Hematopoietic multipotent progenitor cell treated with erythropoietin and hydrocortisone succinate and interleukin-3 and kit ligand, for 15 days (in vitro differentiated cells): ENCODE measurements around the gene PHKA2.

Experiments used
- DNase-seq: peaks from one replicate; pipeline ENCODE4 v3.0.0-alpha.2; 2015; ENCODE audit warnings: low spot score

The PHKA2 gene

DNA sequence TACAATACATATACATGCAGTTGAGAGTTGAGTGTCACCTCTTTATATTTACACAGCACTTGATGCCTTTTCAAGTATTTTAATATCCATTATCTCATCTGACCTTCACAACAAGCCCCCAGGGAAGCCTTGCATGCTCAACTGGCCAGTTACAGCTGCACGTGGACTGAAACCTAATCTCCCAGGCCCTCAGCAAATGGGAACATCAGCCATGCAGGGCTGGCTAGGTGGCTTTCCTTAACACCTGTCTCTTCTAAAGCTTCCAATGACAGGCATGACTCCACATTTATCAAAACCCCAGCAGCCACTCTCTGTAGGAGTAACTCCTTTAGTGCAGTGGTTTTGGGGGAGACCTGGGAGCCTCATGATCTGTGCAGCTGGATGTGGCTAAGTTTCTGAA is 56.4 kb downstream of the PHKA2 start:
- no peak for DNase-seq

DNA sequence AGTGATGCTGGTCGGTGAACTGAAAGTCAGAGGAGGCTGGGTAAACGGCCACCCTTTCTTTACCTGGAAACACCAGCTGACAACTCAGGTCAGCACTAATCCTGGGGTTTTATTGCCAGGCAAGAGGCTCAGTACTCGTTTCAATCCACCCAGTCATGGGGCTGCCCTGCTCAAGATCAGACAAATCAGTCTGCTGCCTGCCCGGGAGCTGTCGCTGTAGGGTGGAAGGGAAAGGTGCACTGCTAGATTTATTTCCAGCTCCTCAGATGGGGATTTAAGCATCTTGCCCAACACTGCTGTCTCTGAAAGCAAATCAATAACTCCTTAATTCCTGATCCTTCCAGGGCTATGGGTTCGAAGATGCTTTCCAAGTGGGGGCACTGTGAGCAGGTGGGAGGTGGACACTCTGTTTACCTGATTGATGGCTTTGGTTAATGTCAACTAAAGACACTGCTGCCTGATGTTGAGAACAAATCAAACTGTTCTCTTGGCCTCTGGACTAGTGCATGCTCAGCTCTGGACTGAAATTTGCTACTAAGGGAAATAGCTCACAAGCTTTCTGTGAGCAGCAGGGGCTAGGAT is 59.3 kb downstream of the PHKA2 start:
- DNase-seq, result no peak

DNA sequence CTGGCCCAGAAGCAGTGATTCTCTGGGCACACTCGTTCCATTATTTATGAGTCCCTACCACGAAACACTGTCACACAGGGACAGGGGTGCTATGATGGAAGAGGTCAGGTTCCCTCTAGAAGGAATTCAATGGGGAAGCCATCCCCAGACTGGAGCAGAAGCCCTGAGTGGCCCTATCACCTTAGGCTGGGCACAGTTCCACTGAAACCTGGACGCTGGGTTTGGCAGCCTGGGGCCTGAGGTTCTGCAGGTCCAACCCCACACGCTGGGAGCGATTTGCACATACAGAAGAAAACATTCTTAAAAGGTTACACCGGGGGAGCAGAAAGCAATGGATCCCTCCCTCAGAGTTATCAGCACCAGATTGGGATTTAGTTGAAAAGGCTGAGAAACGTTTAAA is 63.3 kb downstream of the PHKA2 start:
- DNase-seq, result no peak

DNA sequence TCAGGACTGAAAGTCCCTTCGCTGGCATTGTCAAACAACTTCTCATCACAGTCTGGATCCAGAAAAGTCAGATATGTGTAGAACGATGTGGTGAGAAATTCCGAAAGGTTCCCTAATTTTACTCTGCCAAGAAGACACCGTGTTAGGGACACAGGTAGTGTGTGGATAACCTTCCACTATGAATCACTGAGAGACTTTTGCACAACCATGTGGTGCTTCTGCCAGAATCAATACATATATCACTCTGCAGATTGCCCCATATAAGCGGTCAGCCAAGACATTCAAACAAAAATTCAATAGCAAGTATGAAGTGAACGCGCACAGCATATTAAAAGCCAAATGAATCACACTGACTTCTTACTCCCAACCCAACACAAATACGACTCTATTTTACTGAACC is 63.8 kb downstream of the PHKA2 start:
- no peak for DNase-seq

DNA sequence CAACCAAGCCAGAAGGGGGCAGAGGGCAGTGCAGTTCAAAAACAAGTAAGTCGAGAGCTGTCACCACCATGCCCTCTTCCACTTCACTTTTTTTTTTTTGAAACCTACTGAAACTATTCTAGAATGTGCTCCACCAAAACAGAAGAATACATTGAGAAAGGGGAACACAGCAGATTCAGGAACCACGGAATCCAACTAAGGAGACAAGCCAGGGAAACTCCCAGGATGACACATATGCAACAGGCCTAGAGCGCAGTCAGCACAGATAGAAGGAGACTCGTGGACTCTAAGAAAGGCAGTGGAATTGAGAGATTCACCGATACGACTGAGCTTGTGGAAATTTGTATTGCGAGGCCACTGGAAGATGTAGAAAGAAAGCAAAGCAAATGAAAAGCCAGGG is 66.1 kb downstream of the PHKA2 start:
- no peak for DNase-seq

DNA sequence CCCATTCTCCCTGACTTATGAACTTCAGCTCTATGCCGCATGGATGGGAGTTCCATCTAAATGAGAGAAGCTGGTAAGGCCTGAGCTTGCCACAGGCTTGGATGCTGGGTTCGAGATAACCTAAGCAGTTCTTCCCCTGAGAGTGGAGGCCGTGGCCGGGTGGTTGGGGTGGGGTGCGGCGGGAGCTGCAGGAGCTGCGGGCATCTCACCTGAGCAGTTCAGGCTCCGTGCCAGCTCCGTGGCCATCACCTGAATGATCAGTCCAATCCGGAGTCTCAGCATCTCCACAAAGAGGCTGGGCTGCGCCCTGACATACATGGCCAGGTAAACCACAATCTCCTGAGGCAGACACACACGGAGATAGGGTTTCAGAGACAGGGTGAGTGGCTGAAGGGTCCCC is 77.6 kb downstream of the PHKA2 start:
- no peak for DNase-seq

DNA sequence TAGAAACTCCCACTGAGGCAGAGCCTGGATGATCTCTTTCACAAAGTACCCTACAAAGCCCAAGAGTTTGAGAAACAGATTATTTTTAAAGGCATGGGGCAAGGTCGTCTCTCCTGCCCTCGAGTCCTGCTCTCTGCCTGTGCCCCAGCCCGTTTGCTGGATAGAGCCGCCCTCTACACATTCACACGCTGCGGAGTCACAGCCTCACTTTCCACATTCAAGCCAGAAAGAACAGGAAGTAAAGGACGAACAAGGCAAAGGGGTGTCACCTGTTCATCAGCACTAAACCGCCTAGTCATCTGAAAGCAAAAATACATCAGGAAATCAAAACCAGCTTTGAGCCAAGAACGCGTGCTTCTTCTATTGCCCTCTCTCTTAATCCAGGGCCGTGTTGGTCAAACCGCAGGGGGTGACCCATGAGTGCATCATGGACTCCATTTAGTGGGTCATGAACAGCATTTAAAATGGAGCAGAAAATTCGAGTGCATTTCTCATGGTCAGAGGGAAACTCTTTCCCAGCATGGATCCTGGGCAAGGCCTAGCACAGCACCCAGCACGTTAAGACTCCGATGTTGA is 83.4 kb downstream of the PHKA2 start:
- DNase-seq, result no peak

DNA sequence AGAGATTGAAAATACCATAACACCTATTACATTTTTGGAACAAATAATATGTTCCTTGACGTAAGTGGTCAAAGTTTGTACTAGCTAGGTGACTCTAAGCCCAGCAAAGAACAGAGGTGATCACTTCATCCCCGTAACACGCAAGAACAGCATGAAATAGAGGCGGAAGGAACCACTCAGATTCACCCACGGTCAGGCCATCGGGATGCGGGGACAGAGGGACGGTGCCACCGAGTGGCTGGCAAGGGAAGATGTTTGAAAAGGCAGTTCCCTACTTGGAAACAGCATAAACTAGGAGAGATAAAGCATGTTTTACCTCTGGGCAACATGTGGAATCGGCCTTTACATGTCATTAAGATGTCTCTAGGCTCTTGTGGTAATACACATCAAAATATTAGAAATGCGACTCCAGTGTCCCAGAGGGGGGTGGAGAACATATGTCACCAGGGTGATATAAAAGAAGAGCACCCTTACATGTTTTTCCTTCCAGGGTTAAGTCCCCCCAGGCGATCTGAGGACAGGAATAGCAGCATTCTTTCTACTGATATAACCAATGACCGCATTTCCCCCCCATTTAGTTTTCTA is 84.0 kb downstream of the PHKA2 start:
- DNase-seq, result no peak

DNA sequence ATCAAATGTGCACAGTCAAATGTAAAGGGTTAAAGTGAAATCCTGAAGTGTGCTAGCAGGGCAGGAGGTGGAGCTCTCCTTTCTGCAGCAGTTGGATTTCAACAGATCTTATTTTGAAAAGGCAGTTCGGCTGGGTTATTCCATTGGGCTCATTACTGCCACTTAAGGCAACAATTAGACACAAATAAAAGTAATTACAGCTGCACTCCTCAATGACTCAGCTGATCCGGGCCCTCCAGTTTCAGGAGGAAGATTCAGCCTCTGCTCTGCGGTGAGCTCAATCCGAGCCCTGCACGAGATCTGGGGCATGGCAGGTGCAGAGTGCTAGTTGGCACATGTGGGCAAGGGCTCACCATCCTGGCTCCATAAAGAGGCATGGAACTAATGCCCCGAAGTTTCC is 85.4 kb downstream of the PHKA2 start:
- DNase-seq, result no peak

DNA sequence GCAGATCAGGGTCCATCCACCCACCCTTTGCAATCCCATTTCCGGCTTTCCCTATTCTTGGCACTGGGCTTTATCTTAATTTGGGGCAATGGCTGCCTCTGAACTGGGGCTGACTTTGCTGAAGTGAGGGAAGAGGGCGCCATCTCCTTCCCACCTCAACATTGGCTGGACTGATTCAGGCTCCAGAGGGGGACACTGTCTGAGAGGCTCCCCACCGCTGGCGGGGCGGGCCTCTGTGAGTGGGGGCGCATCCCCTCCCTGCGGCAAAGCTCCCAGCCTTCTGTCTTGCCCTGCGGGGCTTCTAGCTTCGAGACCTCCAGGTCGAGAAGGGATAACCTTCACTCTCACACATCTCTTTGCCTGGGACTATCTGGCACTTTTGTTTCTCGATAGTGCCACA is 85.8 kb downstream of the PHKA2 start:
- DNase-seq, result no peak

DNA sequence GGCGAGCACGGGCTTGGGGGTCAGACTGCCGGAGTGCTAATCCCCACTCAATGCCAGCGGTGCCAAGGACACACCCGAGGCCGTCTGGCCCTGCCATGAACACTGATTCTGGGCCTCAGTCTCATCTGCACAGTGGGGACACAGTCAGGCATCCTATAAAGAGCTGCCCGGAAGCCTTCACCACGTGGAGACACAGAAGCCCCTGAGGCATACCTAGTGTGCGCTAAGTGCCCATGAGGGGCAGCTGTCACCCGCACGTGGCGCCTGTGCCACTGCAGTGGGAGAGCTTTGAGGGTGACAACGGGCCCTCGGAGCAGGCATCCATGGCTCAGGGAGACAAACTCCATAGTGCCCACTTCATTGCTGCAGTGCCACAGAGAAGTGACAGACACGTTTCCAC is 86.3 kb downstream of the PHKA2 start:
- DNase-seq, result no peak

DNA sequence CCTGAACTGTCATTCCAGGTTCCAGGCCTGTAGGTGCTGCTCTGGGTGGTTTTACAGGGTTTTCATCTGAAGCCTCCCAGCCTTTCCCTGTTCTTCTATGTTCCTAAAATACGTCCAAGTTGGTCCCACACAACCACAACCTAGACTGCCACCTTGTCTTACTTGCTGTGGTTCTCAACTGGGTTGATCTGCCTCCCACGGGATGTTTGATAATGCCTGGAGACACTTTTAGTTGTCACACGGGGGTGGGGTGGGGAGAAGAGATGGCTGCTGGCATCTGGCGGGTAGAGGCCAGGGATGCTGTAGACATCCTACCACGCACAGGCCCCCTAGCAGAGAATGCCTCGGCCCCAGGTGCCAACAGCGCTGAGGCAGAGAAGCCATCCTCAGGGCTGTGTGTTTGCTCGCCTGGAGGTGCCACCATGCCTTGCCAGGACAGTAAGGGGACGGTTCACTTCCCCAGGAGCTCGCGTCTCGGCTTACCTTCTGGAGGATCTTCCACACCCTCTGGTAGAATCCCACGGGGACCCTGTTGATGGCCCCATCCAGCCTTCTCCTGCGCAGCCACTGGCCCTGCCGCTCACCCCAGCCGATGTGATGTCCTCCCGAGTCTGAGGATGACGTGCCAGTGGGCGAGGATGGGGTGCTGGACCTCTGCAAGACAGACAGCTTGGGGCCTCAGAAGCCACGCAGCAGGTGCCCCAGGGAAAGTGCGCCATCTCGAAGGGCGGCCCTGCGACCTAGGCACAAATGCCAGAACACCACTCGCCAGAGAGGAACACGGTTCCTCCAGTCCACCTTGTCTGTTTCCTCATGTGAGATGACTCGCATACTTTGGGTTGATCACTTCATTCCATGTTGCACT is 87.0 kb downstream of the PHKA2 start:
- DNase-seq, result no peak

DNA sequence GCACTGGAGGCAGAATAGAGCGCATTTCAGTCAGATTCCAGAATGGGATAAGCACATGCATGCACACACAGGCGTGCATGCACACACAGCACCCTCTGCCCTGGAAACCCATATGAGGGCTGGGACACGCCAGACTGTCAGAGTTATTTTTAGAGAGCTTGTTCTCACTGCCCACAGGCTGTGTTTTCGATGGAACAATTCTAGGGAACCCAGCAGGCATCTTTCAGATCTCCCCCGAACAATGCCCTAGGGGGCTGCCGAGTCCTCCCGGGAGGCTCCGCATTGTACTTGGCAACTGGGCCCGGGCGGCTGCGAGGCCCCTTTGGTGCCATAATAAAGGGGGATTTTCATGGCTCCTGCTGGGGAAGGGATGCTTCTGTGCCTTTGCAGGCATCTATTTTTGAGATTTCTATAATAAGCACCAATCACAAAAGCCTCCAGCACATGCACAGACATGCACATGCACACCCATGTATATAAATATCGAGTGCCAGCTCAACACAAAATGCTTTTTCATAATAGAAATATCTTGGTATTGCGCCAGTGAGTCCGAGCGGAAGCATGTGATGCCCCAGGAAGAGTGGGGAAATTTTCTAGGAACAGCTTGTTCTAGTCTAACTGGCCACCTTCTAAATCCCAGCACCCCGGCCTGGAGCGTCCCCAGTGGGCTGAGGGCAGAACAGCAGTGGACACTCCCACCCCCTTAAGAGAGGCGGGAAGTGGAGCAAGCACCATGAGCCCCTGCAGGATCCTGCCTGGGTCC is 88.5 kb downstream of the PHKA2 start:
- no peak for DNase-seq

DNA sequence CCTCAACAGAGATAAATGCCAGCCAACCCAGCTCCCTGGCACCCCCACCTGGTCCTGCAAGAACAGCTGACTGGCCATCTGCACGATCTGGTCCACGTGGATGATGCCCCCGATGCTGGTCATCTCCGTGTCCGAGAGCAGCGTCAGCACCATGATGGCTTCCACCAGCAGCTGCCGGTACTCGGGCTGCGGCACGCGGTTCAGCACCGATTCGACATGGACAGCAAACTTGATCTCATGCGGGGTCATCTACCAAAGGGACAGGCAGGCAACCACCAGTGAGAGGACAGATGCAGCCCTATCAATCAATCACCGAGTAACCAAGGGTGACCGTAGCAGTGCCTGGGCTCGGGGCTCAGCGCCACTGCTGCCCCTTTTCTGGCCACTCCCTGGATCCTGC is 89.8 kb downstream of the PHKA2 start:
- DNase-seq, result no peak

DNA sequence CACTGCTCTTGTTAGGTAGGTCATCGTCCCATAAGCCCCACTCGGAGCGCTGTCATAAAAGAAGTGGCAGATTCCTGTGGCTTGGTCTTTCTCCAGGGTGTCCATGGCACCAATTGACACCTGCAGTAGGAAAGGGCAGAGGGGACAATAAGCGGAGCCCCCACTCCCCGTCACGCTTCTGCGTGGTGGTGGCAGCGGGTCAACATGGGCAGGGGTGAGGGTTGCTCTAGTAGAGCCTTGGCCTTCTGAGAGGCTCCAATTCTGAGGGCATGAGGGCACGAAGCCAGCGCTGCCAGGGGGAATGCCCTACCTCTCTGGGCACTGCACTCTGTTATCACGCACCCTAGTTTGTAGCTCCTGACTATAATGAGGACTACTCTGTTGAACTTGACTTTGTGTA is 90.4 kb downstream of the PHKA2 start:
- DNase-seq, result no peak

DNA sequence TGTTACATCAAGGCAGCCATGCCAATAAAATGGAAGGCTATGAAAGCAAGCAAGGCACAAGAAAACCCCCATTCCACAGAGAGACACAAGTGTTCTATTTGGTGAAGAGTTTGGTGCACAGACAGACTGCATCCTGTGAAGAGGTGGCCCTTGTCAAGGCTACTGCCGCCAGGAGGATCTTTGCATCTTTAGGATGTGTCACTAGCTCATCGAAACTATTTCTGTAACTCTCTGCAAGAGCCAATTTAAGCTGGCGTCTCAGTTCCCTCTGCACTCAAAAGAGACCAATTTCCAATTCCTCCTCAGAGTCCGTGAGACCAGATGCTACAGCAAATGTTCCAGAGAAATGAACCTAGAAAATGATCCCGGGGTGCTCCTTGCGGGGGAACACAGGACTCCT is 91.0 kb downstream of the PHKA2 start:
- no peak for DNase-seq

DNA sequence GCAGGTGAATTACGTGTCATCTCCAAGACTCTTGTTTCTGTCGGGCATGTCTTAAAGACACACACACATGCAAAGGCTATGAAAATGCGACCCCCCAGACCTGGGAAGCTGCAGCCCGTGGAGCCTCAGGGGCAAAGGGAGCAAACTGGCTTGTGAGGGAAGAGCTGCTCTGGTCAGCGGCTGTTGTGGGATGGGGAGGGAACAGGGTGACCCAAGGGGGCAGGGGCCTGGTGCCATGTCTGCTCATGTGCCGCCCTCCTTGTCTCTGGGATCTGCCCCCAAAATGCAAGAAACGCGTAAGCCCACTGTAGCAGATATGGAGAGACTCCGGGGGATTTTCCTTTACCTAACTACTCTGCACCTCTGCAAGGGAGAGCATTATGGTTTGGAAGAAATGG is 92.4 kb downstream of the PHKA2 start:
- DNase-seq, result no peak

DNA sequence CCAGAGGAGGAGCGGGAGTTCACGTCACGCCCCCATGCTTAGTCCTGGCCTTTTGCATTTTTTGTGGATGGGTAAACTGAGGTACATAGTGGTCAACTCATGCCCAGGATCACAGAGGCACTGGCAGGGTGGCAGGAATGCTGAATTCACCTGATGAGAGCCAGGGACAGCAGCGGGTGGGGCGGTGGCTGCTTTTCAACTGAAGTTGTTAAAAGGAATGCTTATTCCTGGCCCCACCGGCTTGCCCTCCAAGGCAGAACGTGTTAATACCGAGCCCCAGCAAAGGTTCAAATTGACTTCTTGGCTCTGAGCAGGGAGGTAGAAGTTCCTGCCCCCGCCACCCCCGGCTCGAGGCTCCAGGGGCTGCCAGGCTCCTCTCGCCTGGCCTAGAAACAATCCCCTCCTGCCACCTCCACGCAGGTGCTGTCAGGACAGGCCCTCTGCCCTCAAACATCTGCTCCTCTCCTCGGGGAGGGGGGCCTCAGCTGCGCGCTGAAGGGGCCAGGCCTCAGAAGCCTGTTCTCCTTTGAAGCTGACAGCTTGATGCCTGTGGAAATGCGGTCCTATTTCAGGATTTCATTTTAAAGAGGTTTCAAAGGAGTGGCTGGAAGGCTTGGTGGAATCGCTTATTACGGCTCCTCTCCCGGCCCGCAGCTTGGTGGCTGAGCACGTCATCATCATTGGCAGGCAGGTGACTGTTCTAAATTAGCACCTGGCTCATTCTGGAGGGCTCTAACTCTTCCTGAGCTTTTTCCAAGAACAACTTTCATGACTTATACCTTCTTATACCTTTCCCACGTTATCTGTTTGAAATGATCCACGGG is 93.0 kb downstream of the PHKA2 start:
- DNase-seq, result no peak

DNA sequence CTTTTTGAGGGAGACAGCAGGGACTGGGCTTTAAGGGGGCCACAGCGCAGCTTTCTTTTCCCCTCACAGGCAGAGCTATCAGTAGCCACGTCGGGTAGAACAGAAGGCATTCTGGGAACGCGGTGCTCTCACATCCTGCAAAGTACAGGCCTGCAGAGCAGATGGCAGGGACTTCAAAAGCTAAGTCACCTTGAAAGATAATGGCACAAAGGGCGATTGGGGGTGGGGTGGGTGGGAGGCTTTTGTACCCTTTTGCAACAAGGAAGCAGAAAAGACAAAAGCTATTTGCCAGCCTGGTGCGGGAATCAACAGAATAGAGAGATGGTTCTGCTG is 93.9 kb downstream of the PHKA2 start:
- DNase-seq, result no peak

DNA sequence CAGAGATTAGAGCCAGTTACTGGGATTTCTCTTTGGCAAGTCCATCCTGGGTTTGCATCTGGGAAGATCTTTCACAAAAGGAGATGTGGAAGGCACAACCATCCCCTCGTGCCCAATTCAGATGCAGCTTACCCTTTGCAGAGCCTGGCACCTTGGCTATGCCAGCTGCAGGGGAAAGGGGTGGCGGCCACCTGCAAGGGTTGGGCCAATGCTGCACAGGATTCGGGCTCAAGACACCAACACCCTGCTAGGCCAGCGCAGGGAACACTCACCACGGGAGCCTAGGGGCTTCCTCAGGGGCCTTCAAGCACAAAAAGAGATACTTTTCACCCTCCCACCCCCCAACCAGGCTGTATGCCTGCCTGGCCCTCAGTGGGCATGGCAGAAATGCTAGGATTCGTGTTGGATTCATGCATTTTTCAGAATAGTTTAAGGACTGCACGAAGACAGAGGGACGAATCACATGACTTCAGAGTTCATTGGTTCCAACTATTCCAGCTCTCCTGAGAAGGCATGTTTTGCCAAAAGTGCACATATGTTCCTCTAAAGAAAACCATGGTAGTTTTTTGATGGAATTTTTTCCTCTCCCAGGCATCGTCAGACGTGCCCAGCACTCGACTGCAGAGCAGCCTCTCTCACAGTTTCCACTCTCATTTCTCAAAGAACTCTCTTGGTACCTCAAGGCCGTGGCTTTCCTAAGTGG is 94.4 kb downstream of the PHKA2 start:
- DNase-seq, result no peak

DNA sequence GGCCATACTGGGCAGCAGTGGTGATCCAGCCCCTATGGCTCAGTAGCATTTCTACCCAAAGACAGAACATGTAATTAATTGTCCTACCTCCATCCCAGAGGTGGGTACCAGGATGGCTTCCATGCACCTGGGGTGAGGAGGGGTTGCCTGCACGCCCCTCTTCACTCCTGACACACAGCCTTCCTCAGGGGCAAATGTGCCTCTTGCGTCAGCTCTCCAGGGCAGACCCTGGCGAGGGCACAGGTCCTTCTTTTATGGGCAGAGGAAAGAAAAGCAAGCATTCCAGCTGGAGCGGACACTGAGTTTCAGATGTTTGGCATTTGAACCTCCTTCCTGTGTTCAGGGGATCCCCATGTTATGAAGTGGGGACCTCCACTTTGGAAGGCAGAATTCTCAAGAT is 95.6 kb downstream of the PHKA2 start:
- DNase-seq, result no peak
